Prostate gland (tissue), 2 donors: ENCODE measurements around the gene ZNF281. TPM values are rescaled to one million over a fixed set of nuclear protein-coding genes. Genes with fewer than 3 reads are reported as not detected.

Experiments used
- DNase-seq: peaks from one replicate; pipeline ENCODE4 v3.0.0-alpha.2; 2019; ENCODE audit warnings: low spot score
- H3K27ac ChIP-seq, 2 donors: fragments of 200-600 bp; sonication (generic); 2 replicates each; pipeline ENCODE4 v1.5.1; 2017 to 2019
- H3K27me3 ChIP-seq: fragments of 200-600 bp; sonication (generic); replicated peaks from 2 replicates; pipeline ENCODE4 v1.5.1; 2019; ENCODE audit not compliant: insufficient read depth
- H3K36me3 ChIP-seq, 2 donors: fragments of 200-600 bp; sonication (generic); 1 replicate in 1 of 2; 2 replicates in 1 of 2; pipeline versions ENCODE4 v1.5.1 to v1.8.1; 2017 to 2019
- H3K4me1 ChIP-seq: fragments of 200-600 bp; sonication (generic); replicated peaks from 2 replicates; pipeline ENCODE4 v1.5.1; 2019
- H3K4me3 ChIP-seq, 2 donors: fragments of 200-600 bp; sonication (generic); 2 replicates each; pipeline ENCODE4 v1.5.1; 2017 to 2019
- H3K9me3 ChIP-seq: fragments of 200-600 bp; sonication (generic); 2 replicates; pipeline ENCODE4 v1.5.1; 2017
- CTCF ChIP-seq, 4 experiments: fragments of 200-600 bp in 2 of 4; fragments of 450-650 bp in 2 of 4; sonication (generic) in 2 of 4; IDR thresholded peaks; 1 replicate in 3 of 4; 2 replicates in 1 of 4; pipeline ENCODE4 v1.5.1; 2016 to 2019; ENCODE audit warnings: antibody characterized with exemption in 4 of 4, mild to moderate bottlenecking in 2 of 4, moderate library complexity in 2 of 4
- POLR2A ChIP-seq: fragments of 450-650 bp; IDR thresholded peaks from one replicate; pipeline ENCODE4 v1.6.1; 2016; ENCODE audit warnings: antibody characterized with exemption, mild to moderate bottlenecking
- POLR2AphosphoS5 ChIP-seq: sonication (generic); formaldehyde crosslinking; IDR thresholded peaks from one replicate; pipeline ENCODE4 v1.6.1; 2017; ENCODE audit warnings: antibody characterized with exemption
- WGBS: methylation state at CpG from one replicate; pipeline ENCODE4 v1.1.5; 2018; 5-methylcytosine and 5-hydroxymethylcytosine counted together
- intact Hi-C: fragments of 100-400 bp; cut with DNase I; formaldehyde crosslinking; loops from one replicate; pipeline ENCODE4 v1.14.2; 2022
- total RNA-seq, 2 donors: library from RNA; depleted of rRNA; stranded (reverse); fragments of >200 nt; gene quantifications; one replicate each; pipeline ENCODE4 v1.1.0, GENCODE V29; 2016

Gene ZNF281
- total RNA-seq, 2 donors from 2014 or later = 7.5 to 12.6 TPM

GRCh38 chr1:200432586-200432985 is 22.8 kb upstream of the ZNF281 start:
- no peak for DNase-seq
- Histone ChIP-seq H3K4me1 (no peaks in the 10 kb centered on the region), H3K4me3 (no peak overlapping the region), H3K36me3 (no peaks in the 10 kb centered on the region), H3K27me3 (no peaks in the 10 kb centered on the region), H3K9me3 (no peaks in the 10 kb centered on the region), H3K27ac (no peak overlapping the region)
- intact Hi-C loops = no loop called here
- WGBS = 82% methylated on average over 1 of the region's 1 CpG
- no peak for TF ChIP-seq CTCF (IDR thresholded peaks at IDR 0.05)
- no peak for TF ChIP-seq POLR2A
- TF ChIP-seq POLR2AphosphoS5 = no peak

GRCh38 chr1:200429221-200429751 is 19.4 kb upstream of the ZNF281 start:
- no peaks in the 10 kb centered on the region for H3K9me3 ChIP-seq
- WGBS = 92% methylated on average over 2 of the region's 2 CpGs
- TF ChIP-seq POLR2A (no peak), CTCF (IDR thresholded peaks at IDR 0.05) (no peak), POLR2AphosphoS5 (no peak)
- no peak overlapping the region for H3K27ac ChIP-seq
- H3K4me3 ChIP-seq = no peak overlapping the region
- intact Hi-C loops = no loop called here
- H3K36me3 ChIP-seq = no peaks in the 10 kb centered on the region
- H3K27me3 ChIP-seq = no peaks in the 10 kb centered on the region
- no peaks in the 10 kb centered on the region for H3K4me1 ChIP-seq
- DNase-seq = no peak

GRCh38 chr1:200428482-200429205 is 18.8 kb upstream of the ZNF281 start:
- no peak overlapping the region for H3K4me3 ChIP-seq
- WGBS = 37% methylated on average over 4 of the region's 4 CpGs
- no peak overlapping the region for H3K27ac ChIP-seq
- H3K36me3 ChIP-seq = no peaks in the 10 kb centered on the region
- H3K4me1 ChIP-seq = no peaks in the 10 kb centered on the region
- intact Hi-C loops = no loop called here
- H3K27me3 ChIP-seq = no peaks in the 10 kb centered on the region
- TF ChIP-seq POLR2A (no peak), CTCF (IDR thresholded peaks at IDR 0.05) (no peak), POLR2AphosphoS5 (no peak)
- DNase-seq = no peak
- no peaks in the 10 kb centered on the region for H3K9me3 ChIP-seq

- DNase-seq = no peak
- intact Hi-C loops = no loop called here
Observed at GRCh38 chr1:200427744-200428143, 17.9 kb upstream of the ZNF281 start.

More at GRCh38 chr1:200427744-200428143, 17.9 kb upstream of the ZNF281 start:
- no peak overlapping the region for H3K4me3 ChIP-seq
- 91% methylated on average over 5 of the region's 5 CpGs for WGBS
- H3K27ac ChIP-seq = no peak overlapping the region
- H3K27me3 ChIP-seq = no peaks in the 10 kb centered on the region
- no peaks in the 10 kb centered on the region for H3K9me3 ChIP-seq
- TF ChIP-seq CTCF (IDR thresholded peaks at IDR 0.05) (no peak), POLR2A (no peak), POLR2AphosphoS5 (no peak)
- no peaks in the 10 kb centered on the region for H3K36me3 ChIP-seq
- no peaks in the 10 kb centered on the region for H3K4me1 ChIP-seq
